Gastrocnemius medialis (tissue), 4 donors: Measurements from ENCODE around the gene EIF4A2. TPM values are rescaled to one million over a fixed set of nuclear protein-coding genes. Genes with fewer than 3 reads are reported as not detected.
A peak's percentile ranks its signal among the peaks of the same experiment; 100 is the strongest.

Experiments used
- ATAC-seq, 2 donors: fragments of 150-250 bp; one replicate each; pipeline ENCODE4 v1.9.1; 2016
- DNase-seq, 2 donors: peaks; one replicate each; pipeline ENCODE4 v3.0.0-alpha.2; 2019
- H3K27ac ChIP-seq, 4 donors: fragments of 200-600 bp; sonication (generic); 1 replicate in 1 of 4; 2 replicates in 3 of 4; pipeline ENCODE4 v1.5.1; 2016 to 2018; ENCODE audit warnings: mild to moderate bottlenecking in 2 of 4, moderate library complexity in 1 of 4
- H3K27me3 ChIP-seq, 3 donors: fragments of 200-600 bp; sonication (generic) in 2 of 3; 1 replicate in 1 of 3; 2 replicates in 2 of 3; pipeline versions ENCODE4 v1.5.1 to v1.6.0; 2016 to 2019; ENCODE audit warnings: mild to moderate bottlenecking in 1 of 3, moderate library complexity in 1 of 3
- H3K36me3 ChIP-seq, 2 donors: fragments of 200-600 bp; sonication (generic) in 1 of 2; one replicate each; pipeline ENCODE4 v1.5.1; 2017 to 2018
- H3K4me1 ChIP-seq, 2 donors: fragments of 200-600 bp; sonication (generic) in 1 of 2; one replicate each; pipeline ENCODE4 v1.5.1; 2016 to 2017; ENCODE audit warnings: mild to moderate bottlenecking in 2 of 2
- H3K4me3 ChIP-seq, 4 donors: fragments of 200-600 bp; sonication (generic) in 3 of 4; 1 replicate in 1 of 4; 2 replicates in 3 of 4; pipeline ENCODE4 v1.5.1; 2016 to 2019; ENCODE audit warnings: mild to moderate bottlenecking in 2 of 4
- H3K9me3 ChIP-seq, 3 donors: fragments of 200-600 bp; sonication (generic) in 2 of 3; 1 replicate in 1 of 3; 2 replicates in 2 of 3; pipeline ENCODE4 v1.5.1; 2016 to 2019
- POLR2A ChIP-seq, 2 donors: fragments of 450-650 bp; IDR thresholded peaks; one replicate each; pipeline ENCODE4 v1.6.1; 2017; ENCODE audit warnings: antibody characterized with exemption in 2 of 2, mild to moderate bottlenecking in 2 of 2, moderate library complexity in 2 of 2
- in situ Hi-C, 4 donors: fragments of 200-750 bp; cut with MboI; loops; one replicate each; pipeline versions ENCODE4 v1.15.0 to v1.8.0; 2017; ENCODE audit warnings: low sequenced_read_pairs in 4 of 4
- intact Hi-C: fragments of 100-400 bp; cut with DNase I; formaldehyde crosslinking; loops from one replicate; pipeline ENCODE4 v1.15.1; 2023; ENCODE audit warnings: low total_unique reads
- total RNA-seq, 4 donors: library from RNA; depleted of rRNA; stranded (reverse); fragments of >200 nt; gene quantifications; one replicate each; pipeline versions ENCODE4 v1.1.0 to v1.2.3, GENCODE V29; 2016
- TF ChIP-seq, protein P1 (sequence below), 5 experiments: fragments of 450-650 bp in 3 of 5; fragments of 200-600 bp in 2 of 5; sonication (generic) in 2 of 5; IDR thresholded peaks in 4 of 5; conservative IDR thresholded peaks in 1 of 5; 1 replicate in 4 of 5; 2 replicates in 1 of 5; pipeline ENCODE4 v1.5.1; 2016 to 2019; ENCODE audit warnings: antibody characterized with exemption in 5 of 5, mild to moderate bottlenecking in 3 of 5, moderate library complexity in 3 of 5

Gene EIF4A2
- 100 to 1,000 TPM; 531 to 622 (median 574) TPM for total RNA-seq

DNA sequence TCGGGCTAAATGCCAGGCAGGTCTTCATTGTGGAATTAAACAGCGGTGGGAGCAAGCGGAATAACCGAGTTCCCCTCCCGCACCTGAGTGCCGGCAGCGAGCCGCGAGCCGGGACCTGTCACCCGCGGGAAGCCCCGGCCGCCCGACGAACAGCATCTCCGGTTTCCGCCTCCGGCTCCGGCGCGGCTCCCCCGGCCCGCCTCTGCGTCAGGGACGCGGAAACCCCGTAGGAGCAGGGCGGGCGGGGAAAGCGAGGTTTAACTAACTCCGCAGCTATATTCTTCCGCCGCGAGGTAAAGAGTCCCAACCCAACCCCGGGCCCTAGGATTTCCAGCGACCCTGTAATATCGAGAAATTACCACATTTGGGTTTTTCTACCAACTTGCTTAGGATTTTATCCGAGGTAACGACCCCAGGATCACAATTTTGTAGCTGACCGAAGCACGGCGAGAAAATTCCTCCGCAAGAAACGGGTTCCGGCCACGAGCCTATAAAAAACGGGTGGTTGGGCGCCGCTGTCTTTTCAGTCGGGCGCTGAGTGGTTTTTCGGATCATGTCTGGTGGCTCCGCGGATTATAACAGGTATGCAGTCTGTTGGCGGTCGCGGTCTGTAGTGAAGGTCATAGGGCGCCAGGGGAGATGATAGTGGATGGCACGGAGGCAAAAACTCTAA, at the start of gene EIF4A2:
EIF4A2 (plus strand) TSS at position 520 of the 673 bp plus-strand sequence; CDS start at position 554, 34 bp downstream.
- Histone ChIP-seq H3K27ac (peak within 1 kb of the TSS; percentile 88 to 99 (median 96)), H3K27me3 (no peaks in the 10 kb centered on the region), H3K4me3 (peak within 1 kb of the TSS; percentile 63 to 93 (median 86)), H3K36me3 (peaks cover 11 to 41% of the 10 kb centered on the region in 2 donors), H3K9me3 (no peaks in the 10 kb centered on the region), H3K4me1 (peaks cover 38 to 47% of the 10 kb centered on the region in 2 donors)
- in situ Hi-C loops = loop anchor here in 3 of 4 donors (25.0 kb wide), 3 partner anchors 221 to 1196 kb away; partner anchors contain the start of genes TRA2B (in 3 of the 3), DNAJB11 (in 1 of the 3), SENP2 (in 1 of the 3) and TBCCD1 (in 1 of the 3)
- DNase-seq (peak; percentile 78 to 86), ATAC-seq (peak; percentile 81 to 88)
- intact Hi-C loops = loop anchor here (1.0 to 10.0 kb wide), 7 partner anchors 23 to 1196 kb away; partner anchors contain the start of genes DNAJB11, ETV5, RFC4 and SENP2
- TF ChIP-seq, protein P1, sequence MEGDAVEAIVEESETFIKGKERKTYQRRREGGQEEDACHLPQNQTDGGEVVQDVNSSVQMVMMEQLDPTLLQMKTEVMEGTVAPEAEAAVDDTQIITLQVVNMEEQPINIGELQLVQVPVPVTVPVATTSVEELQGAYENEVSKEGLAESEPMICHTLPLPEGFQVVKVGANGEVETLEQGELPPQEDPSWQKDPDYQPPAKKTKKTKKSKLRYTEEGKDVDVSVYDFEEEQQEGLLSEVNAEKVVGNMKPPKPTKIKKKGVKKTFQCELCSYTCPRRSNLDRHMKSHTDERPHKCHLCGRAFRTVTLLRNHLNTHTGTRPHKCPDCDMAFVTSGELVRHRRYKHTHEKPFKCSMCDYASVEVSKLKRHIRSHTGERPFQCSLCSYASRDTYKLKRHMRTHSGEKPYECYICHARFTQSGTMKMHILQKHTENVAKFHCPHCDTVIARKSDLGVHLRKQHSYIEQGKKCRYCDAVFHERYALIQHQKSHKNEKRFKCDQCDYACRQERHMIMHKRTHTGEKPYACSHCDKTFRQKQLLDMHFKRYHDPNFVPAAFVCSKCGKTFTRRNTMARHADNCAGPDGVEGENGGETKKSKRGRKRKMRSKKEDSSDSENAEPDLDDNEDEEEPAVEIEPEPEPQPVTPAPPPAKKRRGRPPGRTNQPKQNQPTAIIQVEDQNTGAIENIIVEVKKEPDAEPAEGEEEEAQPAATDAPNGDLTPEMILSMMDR (IDR thresholded peaks at IDR 0.05 in 4 of 5, conservative IDR thresholded peaks at IDR 0.05 in 1 of 5) = peak in 1 of 5 experiments; percentile 28
- TF ChIP-seq POLR2A (IDR thresholded peaks at IDR 0.05) = peak; percentile 83 to 95

DNA sequence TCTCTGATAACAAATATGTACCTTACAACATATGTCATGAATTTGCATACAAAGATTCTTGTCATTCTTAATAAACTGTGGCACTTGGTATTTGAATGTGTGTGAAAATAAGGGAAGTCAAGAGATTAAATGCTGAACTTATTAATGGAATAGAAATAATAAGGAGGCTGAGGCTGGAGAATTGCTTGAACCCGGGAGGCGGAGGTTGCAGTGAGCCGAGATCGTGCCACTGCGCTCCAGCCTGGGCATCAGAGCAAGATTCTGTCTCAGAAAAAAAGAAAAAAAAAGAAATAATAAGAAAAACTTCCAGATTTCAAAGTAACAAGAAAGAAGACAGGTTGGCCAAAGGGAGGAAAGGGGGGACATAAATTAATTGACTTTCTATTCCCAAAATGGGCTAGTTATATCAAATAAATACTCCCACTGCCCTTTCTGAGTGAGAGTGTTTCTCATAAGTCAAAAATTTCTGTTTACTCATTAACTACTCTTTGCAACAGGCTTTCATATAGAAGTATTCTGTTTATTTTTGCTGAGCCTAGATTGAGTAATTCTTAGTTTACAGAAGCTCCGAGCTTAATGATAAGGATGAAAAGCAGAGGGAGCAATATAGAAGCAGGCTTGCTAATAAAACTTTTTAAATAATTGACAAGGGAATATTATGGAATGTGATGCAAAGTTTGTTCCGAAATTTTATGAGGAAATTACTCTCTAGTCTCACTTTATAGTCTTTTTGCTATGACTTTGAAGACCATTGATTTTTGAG, 40.6 kb upstream of the EIF4A2 start:
- ATAC-seq (no peak), DNase-seq (no peak)
- H3K9me3 ChIP-seq = no peaks in the 10 kb centered on the region
- H3K4me3 ChIP-seq = no peak overlapping the region
- in situ Hi-C loops (no loop called here), intact Hi-C loops (no loop called here)
- H3K27ac ChIP-seq = no peak overlapping the region
- no peak for TF ChIP-seq POLR2A (IDR thresholded peaks at IDR 0.05)
- TF ChIP-seq, protein P1 (IDR thresholded peaks at IDR 0.05 in 4 of 5, conservative IDR thresholded peaks at IDR 0.05 in 1 of 5) = no peak
- H3K36me3 ChIP-seq = no peaks in the 10 kb centered on the region
- H3K4me1 ChIP-seq = no peaks in the 10 kb centered on the region
- H3K27me3 ChIP-seq = peaks cover 0 to 3% (median 0%) of the 10 kb centered on the region in 3 donors

DNA sequence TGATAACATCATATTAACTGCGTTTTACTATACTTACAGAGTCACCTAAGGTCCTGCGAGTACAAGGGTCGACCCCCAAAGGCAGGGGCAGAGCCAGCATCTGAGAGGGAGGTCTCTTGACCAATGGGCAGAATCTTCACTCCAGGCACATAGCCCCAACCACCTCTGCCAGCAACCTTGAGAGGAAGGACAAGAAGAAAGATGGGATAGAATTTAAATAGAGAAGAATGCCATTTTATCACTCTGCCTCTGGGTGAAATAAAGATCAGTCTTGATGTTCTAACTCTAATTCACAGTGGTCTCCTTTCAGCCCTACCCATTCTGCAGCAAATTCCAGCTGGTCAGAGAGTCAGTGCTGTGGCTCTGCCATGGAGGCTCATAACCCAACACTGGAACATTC, 39.7 kb upstream of the EIF4A2 start:
- Histone ChIP-seq H3K27me3 (peaks cover 0 to 3% (median 0%) of the 10 kb centered on the region in 3 donors), H3K36me3 (no peaks in the 10 kb centered on the region), H3K9me3 (no peaks in the 10 kb centered on the region), H3K4me3 (no peak overlapping the region), H3K27ac (no peak overlapping the region), H3K4me1 (no peaks in the 10 kb centered on the region)
- ATAC-seq (no peak), DNase-seq (no peak)
- in situ Hi-C loops = no loop called here
- intact Hi-C loops = no loop called here
- TF ChIP-seq, protein P1 (IDR thresholded peaks at IDR 0.05 in 4 of 5, conservative IDR thresholded peaks at IDR 0.05 in 1 of 5) = no peak
- TF ChIP-seq POLR2A (IDR thresholded peaks at IDR 0.05) = no peak

DNA sequence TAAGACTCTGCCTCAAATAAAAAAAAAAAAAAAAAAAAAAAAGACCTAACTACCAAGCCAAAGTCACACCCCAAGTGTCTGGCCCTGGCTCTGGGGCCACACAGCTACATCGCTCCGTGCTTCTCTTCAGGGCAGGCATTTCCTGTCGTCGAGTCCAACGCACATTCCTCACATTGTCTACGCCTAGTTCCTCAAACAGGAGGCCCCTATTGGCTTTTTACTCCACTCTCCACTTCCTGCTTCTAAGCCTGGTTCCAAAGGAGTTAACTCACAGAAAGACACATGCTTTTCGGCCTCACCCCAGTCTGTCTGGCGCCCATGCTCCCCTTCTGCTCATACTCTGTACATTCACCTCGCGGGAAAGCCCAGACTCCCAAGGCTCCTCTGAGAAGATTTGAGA, 37.4 kb upstream of the EIF4A2 start:
- Histone ChIP-seq H3K36me3 (no peaks in the 10 kb centered on the region), H3K27ac (no peak overlapping the region), H3K4me1 (no peaks in the 10 kb centered on the region), H3K4me3 (no peak overlapping the region), H3K9me3 (no peaks in the 10 kb centered on the region), H3K27me3 (no peaks in the 10 kb centered on the region)
- DNase-seq (peak in 1 of 2 donors; percentile 13), ATAC-seq (no peak)
- intact Hi-C loops = no loop called here
- TF ChIP-seq, protein P1 (IDR thresholded peaks at IDR 0.05 in 4 of 5, conservative IDR thresholded peaks at IDR 0.05 in 1 of 5) = no peak
- no peak for TF ChIP-seq POLR2A (IDR thresholded peaks at IDR 0.05)
- in situ Hi-C loops = no loop called here
